Tibial nerve (tissue), 4 donors: ENCODE measurements around the gene PTRH1.

ENCODE experiments used
- CTCF ChIP-seq, 5 experiments: fragments of 200-600 bp in 3 of 5; fragments of 450-650 bp in 2 of 5; sonication (generic) in 3 of 5; IDR thresholded peaks; one replicate each; pipeline ENCODE4 v1.5.1; 2016 to 2019; ENCODE audit warnings: antibody characterized with exemption in 5 of 5, mild to moderate bottlenecking in 3 of 5, moderate library complexity in 2 of 5
- EP300 ChIP-seq, 2 donors: sonication (generic); formaldehyde crosslinking; IDR thresholded peaks; one replicate each; pipeline ENCODE4 v1.6.1; 2017; ENCODE audit warnings: antibody characterized with exemption in 2 of 2, mild to moderate bottlenecking in 1 of 2

GRCh38 chr9:127742435-127743088, 27.1 kb upstream of the PTRH1 start:
- TF ChIP-seq EP300 (IDR thresholded peaks at IDR 0.05) = no peak
- TF ChIP-seq CTCF (IDR thresholded peaks at IDR 0.05) = no peak
